ENCODE measurements around the gene FERMT1.

- TF ChIP-seq GATA3 (IDR thresholded peaks at IDR 0.05; ENCODE audit: low read depth, low read length) (no peak), GATA2 (IDR thresholded peaks at IDR 0.05; ENCODE audit: low read depth, low read length) (no peak)
These were observed 538 bp downstream of the FERMT1 start for GRCh38 chr20:6122111-6122872.
